ENCODE measurements around the gene PTPRM.

Gene PTPRM

GRCh38 chr18:8241731-8242130 lies 674.6 kb downstream of the PTPRM start:
- TF ChIP-seq PPARA (CRISPR knock-in tag; IDR thresholded peaks at IDR 0.05; ENCODE audit: borderline replicate concordance): no peak
- TF ChIP-seq PATZ1 (CRISPR knock-in tag; IDR thresholded peaks at IDR 0.05; ENCODE audit: borderline replicate concordance): no peak
- no peak for TF ChIP-seq CSDC2 (CRISPR knock-in tag; IDR thresholded peaks at IDR 0.05)
- no peak for TF ChIP-seq CREB5 (CRISPR knock-in tag; IDR thresholded peaks at IDR 0.05; ENCODE audit: low read depth)
- no peak for TF ChIP-seq ZNF565 (CRISPR knock-in tag; conservative IDR thresholded peaks at IDR 0.05; ENCODE audit: low read depth)
- no peak for TF ChIP-seq TOX (CRISPR knock-in tag; IDR thresholded peaks at IDR 0.05; ENCODE audit: borderline replicate concordance)
- no peak for TF ChIP-seq ARNTL (CRISPR knock-in tag; IDR thresholded peaks at IDR 0.05; ENCODE audit: borderline replicate concordance, low read depth)
- no peak for TF ChIP-seq OSR1 (CRISPR knock-in tag; IDR thresholded peaks at IDR 0.05)
- TF ChIP-seq ESRRG (CRISPR knock-in tag; IDR thresholded peaks at IDR 0.05): no peak
- no peak for TF ChIP-seq ISL1 (CRISPR knock-in tag; IDR thresholded peaks at IDR 0.05)
- no peak for TF ChIP-seq ZC3H10 (CRISPR knock-in tag; IDR thresholded peaks at IDR 0.05)
- no peak for TF ChIP-seq BACH2 (CRISPR knock-in tag; IDR thresholded peaks at IDR 0.05; ENCODE audit: borderline replicate concordance)
- no peak for TF ChIP-seq TSHZ2 (CRISPR knock-in tag; IDR thresholded peaks at IDR 0.05)
- TF ChIP-seq ZFP3 (CRISPR knock-in tag; IDR thresholded peaks at IDR 0.05): no peak
- no peak for TF ChIP-seq ZFP30 (CRISPR knock-in tag; IDR thresholded peaks at IDR 0.05)
- ATAC-seq: no peak

GRCh38 chr18:8242151-8242696 lies 675.1 kb downstream of the PTPRM start:
- no peak for ATAC-seq
- TF ChIP-seq ESRRG (CRISPR knock-in tag; IDR thresholded peaks at IDR 0.05) (no peak), CSDC2 (CRISPR knock-in tag; IDR thresholded peaks at IDR 0.05) (no peak), TSHZ2 (CRISPR knock-in tag; IDR thresholded peaks at IDR 0.05) (no peak), CSRNP3 (CRISPR knock-in tag; IDR thresholded peaks at IDR 0.05) (no peak), CREB5 (CRISPR knock-in tag; IDR thresholded peaks at IDR 0.05; ENCODE audit: low read depth) (no peak), SNAI2 (CRISPR knock-in tag; IDR thresholded peaks at IDR 0.05) (no peak), OSR1 (CRISPR knock-in tag; IDR thresholded peaks at IDR 0.05) (no peak), RARB (CRISPR knock-in tag; IDR thresholded peaks at IDR 0.05) (no peak), ZNF565 (CRISPR knock-in tag; conservative IDR thresholded peaks at IDR 0.05; ENCODE audit: low read depth) (no peak)

All from SK-N-SH treated with all-trans-retinoic acid at 6 μM for 48 hours (cell line).